Measurements from ENCODE around the gene SEMA4B.
"Not testable (repeated sequence)": the region's sequence is repeated elsewhere in the genome, so short reads cannot be mapped to it uniquely, and the experiment has no call there.

The SEMA4B gene

DNA sequence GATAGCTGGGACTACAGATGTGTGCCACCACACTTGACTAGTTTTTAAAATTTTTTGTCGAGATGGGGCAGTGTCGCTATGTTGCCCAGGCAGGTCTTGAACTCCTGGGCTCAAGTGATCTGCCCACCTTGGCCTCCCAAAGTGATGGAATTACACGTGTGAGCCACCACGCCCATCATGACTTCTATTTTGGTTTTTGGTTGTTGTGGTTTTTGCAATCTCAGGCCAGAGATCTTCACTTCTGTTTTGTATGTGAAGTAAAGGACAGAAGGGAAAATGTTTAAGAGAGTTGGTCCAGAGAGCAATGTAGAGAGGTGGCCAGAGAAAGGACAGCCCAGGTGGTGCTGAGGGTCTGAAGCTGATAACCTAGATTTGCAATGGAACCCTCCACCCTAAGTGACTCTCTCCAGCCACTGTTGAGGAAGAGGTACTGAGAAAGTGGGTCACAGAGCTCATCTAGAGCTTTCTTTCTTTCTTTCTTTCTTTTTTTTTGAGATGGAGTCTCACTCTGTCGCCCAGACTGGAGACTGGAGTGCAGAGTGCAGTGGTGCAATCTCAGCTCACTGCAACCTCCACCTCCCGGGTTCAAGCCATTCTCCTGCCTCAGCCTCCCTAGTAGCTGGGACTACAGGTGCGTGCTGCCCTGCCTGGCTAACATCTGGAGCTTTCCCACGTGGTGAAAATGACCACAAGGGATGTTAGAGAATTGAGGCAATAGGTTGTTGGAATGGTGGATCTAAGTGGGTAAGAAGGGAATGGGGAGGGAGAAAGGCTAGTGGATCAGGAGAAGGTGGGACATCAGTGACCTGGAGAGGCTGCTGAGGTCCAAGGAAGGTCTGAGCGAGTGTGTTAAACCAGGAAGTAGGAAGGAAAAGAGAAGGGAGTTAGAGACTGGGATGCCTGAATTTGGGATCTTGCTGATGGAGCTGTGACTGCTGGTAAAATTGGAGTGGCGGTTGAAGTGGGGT is 22.4 kb upstream of the SEMA4B start:
- DNase-seq (ENCODE audit: low read depth in 2 of 2): no peak

DNA sequence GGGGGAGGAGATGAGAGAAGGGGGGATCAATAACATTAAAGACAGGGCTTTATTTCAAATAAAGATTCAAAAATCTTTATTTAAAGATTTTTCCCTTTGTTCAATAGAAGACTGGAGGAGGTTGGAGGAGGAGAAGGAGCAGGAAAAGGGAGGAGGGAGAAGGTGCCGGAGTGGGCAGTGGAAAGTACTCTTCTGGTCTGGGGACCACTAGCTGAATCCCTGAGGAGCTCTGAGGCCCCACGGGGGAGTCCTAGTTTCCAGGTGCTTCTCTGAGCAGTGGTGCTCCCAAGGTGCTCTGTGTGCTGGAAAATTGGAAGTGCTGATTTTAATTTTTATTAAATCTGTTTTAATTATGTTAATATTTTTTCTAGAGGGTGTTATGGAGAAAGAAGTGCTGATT is 19.4 kb upstream of the SEMA4B start:
- no peak for DNase-seq (ENCODE audit: low read depth in 2 of 2)

DNA sequence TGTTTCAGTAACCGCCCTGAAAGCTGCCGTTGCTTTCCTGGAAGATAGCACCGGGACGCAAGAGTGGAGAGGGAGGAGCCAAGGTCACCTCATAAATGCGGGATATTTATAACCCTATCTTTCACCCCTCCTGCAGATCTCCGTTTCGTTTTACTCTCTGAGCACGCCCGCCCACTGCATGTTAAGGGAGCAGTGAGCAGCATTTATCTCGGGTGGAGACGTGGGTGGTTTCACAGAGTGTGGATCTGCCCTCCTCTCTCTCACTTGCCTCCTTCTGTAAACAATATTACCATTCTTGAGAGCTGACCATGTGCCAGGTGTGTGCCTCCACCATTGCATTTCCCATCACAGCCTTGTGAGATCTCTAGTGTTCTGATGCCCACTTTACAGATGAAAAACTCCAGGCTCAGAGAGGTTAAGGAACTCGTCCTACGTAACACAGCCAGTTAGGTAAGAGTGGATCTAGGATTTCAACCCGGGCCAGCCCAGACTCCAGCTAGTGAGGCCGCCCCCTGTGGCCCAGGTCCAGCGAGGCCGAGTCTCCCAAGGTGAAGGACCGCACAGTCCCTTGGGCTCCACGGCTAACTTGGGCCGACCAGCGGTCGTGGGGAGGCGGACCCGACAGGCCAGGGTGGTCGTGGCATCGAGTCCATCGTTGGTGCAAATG is 16.9 kb upstream of the SEMA4B start:
- no peak for DNase-seq (ENCODE audit: low read depth in 2 of 2)

DNA sequence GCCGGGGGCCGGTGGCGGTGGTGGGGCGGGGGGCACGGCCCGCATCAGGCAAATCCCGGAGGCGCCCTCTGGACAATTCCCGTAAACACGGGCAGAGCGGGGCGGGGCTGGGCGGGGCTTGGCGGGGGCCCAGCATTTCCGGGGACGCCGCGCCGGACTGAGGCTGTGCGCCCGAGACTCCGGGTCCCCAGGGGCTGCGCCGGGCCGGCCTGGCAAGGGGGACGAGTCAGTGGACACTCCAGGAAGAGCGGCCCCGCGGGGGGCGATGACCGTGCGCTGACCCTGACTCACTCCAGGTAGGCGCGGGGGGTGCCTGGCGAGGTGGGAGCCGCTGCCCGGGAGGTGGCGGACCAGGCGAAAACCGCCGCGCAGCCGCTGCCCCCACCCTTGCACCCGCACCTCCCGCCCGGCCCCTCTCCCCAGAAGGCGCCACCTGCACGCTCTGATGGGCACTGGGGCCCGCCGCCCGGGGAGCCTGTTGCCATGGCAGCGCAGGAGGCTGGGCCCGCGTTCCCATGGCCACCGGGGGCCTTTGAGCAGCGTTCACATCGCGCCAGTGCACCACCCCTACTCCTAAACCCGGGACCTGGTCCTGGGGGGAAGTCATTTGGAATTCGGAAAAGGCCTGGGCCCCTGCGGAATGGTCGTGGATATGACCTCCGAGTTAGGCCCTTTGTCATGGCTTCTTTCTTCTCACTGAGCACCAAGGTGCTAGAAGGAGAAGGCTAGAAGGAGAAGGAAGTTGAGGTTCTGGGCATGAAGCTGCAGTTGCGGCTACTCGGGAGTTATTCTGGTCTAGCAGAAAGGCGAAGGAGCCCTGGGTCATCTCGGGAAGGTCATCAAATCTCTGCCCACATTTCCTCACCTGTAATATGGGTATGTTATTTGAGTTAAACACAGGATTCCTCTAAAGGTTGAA is 16.1 kb upstream of the SEMA4B start:
- DNase-seq (ENCODE audit: low read depth in 2 of 2): no peak

DNA sequence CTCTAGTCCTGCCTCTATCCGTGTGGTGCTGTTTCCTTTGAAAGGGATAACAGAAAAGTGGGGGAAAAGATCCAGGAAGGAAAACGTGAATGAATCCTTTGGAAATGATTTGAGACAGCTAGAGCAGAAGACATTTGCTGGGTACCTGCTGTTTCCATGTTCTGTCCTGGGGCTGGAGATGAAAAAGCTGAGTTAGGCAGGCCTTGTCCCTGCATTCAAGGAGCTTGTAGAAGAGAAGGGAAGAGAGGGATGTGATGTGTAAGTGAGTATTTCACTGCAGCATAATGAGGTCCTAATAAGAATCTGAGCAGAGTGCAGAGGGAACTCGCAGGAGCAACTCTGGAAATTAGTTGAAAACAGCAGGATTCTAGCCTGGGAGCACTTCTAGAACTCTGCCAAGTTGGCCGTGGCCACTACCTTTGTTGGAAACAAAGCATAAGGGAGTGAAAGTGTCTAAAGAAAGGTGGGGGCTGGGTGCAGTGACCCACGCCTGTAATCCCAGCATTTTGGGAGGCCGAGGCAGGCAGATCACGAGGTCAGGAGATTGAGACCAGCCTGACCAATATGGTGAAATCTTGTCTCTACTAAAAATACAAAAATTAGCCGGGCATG is 13.8 kb upstream of the SEMA4B start:
- no peak for DNase-seq (ENCODE audit: low read depth in 2 of 2)

DNA sequence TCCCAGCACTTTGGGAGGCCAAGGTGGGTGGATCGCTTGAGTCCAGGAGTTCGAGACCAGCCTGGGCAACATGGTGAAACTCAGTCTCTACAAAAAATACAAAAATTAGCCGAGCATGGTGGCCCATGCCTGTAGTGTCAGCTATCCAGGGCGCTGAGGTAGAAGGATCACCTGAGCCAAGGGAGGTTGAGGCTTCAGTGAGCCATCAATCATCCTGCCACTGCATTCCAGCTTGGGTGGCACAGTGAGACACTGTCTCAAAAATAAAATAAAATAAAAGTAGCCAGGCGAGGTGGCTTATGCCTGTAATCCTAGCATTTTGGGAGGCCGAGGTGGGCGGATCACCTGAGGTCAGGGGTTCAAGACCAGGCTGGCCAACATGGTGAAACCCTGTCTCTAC is 13.1 kb upstream of the SEMA4B start:
- DNase-seq (ENCODE audit: low read depth in 2 of 2): not testable (repeated sequence)

DNA sequence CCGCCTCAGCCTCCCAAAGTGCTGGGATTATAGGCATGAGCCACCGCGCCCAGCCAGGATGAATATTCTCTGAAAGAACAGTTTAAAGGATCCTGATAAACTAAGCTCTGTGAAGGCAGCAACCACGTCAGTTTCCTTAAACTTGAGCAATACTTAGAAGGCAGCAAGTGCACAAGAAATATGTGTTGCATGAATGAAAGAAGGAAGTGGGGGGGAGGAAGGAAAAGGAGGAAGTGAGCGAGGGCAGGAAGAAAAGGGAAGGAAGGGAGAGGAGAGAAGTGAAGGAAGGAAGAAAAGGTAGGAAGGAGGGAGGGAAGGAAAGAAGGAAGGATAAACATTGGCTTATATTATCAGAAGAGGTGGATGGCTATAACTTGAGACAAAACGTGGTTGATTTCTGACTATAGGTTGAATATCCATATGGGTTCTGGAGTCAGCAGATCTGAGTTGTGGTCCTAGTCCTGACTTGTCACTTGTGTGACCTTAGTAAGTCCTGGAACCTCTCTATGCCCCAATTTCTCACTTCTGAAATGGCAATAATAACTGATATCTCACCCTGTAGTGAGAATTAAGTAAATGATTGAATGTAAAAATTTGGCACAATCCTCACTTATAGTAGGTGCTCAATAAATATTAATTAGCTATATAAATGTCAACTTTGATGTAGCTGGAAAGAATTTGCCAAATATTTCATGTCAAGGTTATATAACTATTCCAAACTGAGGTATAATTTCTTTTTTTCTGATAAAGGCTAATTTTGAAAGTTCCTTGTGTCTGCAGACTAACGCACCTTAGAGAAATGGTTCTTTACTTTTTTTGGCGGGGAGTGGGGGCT is 12.0 kb upstream of the SEMA4B start:
- DNase-seq (ENCODE audit: low read depth in 2 of 2): no peak

DNA sequence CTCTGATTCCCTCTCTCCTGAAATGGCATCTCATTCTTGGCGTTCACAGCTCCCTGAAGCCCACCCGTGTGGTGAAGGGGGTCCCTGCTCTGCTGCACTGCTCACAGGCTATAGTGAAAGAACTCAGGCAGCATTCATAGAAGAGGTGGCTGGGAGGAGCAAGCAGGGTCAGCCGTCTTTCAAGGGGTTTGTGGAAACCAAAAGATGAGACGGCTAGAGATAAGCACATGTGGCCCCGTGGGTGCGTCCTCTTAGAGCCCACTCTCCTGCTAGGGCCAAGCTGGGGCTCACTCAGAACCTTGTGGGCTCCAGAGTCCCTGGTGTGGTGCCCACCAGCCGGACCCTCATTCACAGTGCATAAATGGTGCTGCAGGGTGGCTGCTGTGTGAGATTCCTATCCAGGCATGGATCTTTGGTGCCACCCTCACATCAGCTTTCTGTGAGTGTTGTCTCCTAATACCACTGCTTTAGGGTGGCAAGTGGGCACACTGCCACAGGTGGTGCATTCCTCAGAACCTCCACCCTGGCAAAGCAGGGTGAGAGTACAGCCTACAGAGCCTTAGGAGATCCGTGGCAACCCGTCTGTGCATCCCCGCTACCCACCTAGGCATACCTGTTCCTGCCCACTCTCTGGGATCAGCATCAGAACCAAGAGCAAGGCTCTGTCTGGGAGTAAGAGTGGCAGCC is 11.2 kb upstream of the SEMA4B start:
- no peak for DNase-seq (ENCODE audit: low read depth in 2 of 2)

DNA sequence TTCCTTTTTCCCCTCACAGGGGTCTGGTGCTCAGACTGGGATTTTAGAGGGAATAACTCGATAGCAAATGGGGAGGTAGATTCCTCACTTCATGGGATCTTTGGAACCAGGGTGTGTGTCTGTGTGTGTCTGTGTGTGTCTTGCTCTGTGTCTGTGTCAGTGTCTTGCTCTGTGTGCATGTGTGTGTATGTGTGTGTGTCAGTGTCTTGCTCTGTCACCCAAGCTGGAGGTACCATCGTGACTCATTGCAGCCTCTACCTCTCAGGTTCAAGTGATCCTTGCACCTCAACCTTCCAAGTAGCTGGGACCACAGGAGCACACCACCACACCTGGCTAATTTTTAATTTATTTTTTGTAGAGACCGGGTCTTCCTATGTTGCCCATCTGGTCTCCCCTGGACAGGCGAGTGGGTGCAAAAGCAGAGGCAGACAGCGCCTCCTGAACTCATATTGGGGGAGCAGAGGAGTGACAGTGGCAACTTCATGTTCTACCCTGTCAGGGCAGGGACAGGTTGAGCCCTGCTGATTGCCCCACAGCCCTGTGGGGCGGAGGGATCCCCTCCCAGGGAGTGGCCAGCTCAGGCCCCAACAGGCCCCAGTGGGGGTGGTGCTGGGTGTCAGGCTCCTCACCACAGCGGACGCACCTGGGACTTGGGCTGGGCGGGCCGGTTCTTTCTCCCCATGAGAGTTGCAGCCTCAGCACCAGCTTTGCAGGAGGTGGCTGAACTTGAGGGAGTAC is 10.4 kb upstream of the SEMA4B start:
- no peak for DNase-seq (ENCODE audit: low read depth in 2 of 2)

DNA sequence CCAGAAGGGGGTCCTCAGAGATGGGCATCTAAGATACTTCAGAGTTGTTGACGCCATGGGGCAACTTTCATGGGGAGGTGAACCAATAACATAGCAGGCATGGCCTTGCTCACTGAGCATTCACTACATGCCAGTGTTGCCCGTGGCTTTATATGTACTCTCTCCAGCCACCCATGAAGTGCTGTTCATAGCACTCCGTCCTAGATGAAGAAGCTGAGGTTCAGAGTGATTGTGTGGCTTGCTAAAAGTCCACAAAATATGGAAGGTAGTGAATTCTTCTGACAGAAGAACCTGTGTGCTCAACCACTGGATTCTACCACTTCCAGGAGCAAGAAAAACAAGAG is 9.8 kb upstream of the SEMA4B start:
- no peak for DNase-seq (ENCODE audit: low read depth in 2 of 2)

DNA sequence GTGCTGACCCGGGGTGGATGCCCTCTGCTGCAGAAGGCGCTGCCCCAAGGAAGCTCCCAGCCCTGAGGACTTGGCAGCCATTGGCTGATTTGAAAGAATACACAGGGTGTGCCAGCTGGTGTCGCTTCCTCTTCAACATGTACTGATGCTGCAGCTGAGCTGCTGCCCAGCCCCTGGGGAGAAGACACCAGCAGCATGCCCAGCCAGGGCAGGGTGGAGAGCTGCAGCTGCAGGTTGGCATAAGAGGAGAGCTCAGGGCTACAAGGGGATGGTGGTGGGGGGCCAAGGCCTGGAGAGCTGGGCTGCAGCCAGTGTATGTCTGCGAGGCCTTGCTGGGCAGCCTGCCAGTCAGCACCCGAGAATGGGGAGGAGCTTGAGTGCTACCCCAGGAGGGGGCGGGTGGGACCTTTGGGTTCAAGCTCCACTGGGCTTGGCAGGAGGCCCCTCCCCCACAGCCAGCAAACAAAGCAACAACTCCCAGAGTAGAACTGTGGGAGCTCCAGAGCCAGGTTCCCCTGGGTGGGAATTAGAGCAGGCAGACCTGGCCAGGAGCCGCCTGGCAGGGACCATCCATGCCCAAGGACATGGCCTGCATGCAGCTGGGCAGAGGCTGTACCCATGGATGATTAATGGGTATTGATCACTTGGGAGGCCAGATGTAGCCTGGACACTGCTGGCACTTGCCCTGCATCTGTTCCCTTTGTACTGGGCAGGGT is 9.2 kb upstream of the SEMA4B start:
- no peak for DNase-seq (ENCODE audit: low read depth in 2 of 2)

DNA sequence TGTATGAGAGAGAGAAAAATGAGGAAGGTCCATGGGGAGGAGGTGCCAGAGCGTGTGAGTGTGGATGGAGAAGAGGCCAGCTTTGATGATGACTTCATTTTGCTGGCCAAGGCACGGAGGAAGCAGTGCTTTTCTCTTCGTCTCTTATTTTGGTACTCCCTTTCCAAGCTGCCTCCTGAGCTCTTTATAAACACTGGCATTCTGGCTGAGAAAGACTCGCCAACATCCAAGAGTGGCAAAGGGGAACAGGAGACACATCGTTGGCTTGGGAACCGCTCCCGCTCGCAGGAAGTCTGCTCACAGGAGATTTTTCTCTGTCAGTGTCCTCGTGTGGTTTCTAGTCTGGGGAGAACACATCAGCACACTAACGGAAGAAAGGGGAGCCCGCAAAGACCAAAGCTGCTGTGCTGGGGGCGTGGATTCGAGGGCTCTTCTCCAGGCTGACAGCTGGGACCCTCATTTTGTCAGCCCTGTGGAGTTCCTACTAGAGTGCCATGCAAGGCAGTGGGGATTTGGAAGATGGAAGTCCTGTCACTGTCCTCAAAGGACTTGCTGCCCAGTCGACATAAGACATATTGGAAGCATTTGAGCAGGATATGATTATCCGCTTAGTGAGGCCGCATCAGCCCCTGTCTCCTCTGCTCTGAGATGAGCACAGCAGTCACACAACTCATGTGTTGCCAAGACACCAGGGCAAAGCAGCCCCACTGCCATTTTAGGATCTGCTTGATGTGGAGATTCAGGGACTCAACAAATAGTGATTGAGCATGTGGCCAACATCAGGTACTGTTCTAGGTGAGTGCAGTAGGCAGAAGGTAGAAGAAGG is 8.0 kb upstream of the SEMA4B start:
- DNase-seq (ENCODE audit: low read depth in 2 of 2): no peak

DNA sequence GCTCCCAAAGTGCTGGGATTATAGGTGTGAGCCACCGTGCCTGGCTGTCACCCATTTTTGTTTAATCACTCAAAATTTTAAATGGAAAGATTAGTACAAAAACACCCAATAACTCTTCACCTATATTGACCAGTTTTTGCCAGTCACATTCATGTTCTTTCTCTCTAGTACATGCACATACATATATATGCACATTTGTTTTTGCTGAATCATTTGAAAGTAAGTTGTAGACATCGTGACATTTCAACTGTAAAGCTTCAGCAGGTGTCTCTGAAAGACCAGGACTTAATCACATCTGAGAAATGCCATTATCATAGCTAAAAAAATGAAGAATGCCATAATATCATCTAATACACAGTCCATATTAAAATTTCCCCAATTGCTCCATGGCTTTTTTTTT is 6.5 kb upstream of the SEMA4B start:
- no peak for DNase-seq (ENCODE audit: low read depth in 2 of 2)

DNA sequence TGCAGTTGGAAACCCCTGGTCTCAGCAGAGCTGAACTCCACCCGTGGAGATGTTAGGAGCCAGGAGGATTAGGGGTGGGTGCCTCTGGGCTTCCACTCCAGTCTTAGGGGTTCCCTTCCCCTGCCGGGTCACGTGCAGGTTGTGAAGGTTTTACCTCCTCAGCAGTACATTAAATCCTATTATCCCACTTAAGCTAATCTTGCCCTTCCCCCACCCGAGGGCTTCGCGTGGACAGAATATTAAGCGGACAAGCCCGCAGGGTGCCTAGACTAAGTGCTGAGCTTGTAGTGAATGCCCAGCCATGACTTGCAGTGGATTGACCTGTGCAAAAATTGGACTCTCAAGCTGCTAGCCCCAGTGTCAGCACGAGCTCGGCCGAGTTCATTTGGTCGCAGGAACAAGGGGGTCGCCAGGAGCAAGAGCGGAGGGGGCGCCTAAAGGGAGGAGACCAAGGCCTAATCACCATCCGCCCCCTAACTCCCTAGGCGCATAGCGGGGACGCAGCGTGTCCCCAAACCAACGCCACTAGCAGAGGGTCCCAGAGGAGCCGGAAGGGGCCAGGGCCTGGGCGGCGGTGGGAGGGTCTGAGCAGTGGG is 498 bp upstream of the SEMA4B start:
- no peak for DNase-seq (ENCODE audit: low read depth in 2 of 2)

DNA sequence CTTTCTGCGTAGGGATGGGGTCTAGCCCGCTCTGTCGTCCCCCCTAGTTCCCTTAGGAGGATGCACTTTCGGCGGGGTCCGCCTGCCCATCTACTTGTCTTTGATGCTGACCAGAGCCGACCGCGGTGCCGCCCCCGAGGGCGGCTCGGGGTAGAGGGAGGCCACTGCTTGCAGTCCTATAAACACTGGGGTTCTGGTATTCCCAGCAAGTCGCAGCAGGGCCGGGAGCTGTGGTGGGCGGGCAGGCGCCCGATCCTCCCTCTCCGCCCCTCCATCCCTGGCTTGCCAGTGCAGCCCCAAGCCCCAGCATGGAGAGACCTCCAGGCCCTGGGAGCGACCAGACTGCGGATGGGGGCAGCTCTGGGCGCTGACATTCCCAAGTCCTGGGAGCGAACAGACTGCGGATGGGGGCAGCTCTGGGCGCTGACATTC is 830 bp downstream of the SEMA4B start:
- no peak for DNase-seq (ENCODE audit: low read depth in 2 of 2)

DNA sequence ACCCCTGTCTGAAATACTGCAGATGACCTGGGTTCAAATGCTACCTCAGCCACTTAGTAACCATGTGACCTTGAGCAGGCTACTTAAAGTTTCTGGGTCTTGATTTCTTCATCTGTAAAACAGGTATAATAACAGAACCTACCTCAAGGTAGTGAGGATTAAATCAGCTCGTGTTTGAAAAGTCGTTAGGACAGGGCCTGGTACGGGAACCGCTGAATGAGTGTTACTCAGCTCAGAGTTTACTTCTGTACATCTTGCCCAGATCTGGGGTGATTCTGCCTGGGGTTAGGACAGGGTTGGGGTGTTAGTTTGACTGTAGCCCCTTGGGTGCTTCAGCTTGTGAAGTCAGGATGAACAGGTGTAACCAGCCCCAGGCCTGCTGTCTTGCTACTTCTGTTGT is 1.8 kb downstream of the SEMA4B start:
- no peak for DNase-seq (ENCODE audit: low read depth in 2 of 2)

DNA sequence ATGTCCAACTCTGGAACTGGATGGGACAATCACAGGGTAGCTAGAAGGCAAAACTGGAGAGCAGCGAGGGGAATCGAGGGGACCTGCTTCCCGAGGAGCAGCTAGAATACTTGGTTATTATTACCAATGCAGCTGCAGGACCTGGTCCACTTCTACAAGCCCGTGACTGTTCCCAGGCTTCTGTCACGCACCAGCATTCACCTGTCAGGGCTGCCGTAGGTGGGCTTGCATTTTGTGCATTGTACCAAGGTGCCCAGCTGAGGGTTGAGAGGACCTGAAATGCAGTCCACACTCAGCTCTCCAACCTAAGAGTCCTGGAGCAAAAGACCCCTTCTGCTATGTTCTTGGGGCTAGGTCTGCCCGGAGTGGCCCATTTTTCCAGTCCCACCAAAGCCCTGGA is 2.3 kb downstream of the SEMA4B start:
- DNase-seq (ENCODE audit: low read depth in 2 of 2): no peak

DNA sequence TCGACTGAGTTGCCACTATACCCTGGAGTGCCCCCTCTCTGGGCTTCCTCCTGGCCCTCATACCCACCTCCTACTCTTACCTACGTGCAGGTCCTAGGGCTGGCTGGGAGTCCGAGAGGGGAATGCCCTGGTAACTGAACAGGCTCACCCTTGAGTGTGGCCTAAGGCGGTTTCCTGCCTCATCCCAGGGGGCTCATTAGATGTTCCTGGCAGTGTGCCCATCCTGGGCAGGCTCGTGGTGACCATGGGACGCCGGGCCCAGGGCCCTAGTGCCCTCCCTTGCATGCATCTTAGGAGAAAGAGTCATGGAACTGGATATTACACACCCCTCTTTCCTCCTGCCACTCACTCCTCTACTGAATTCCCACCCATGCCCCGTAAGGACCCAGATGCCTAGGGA is 2.8 kb downstream of the SEMA4B start:
- no peak for DNase-seq (ENCODE audit: low read depth in 2 of 2)
